ENCODE results near the gene PLAAT1.

Gene PLAAT1

DNA sequence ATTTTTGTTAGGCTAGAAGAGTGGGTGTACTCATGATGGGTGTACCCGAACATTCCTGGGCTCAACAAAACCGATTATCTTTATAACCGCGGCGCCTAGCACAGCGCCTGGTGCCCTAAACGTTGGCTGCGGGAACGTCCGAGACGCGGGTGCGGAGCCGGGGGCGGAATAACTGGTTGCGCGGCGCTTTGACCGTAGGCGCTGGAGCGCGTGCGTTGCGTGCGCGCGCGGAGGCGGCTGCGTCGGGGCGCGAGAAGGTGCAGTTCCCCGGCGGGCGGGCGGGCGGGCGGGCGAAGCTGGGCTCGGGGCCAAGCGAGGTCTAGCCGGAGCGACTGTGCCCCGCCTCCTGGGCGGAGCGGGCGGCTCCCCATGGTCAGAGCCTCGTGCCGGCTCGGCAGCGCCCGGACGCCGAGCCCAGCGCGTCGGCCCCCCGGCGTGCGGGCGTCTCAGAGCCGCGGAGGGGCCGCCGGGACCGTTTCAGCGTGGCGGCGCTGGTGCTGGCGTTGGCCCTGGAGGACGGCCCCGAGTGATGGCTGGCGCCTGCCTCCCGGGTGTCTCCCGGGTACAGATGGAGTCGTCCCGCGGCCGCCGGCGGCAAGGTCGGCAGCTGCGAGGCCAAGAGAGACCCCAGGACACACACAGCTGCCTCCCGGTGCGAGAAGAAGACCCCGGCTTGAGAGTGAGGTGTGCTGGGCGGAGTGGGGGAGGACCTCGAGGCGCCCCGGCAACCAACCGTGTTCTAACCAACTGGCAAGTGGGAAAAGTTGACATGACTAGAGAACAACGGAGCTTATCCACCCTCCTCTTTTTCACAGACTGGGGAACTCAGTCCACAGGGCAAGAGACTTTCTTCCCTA, at the start of gene PLAAT1:
TSS of gene PLAAT1 (plus strand) at position 373 of the 857 bp plus-strand sequence. CDS start 14,429 bp downstream, outside the sequence.
- DNase-seq (ENCODE audit: low read depth in 2 of 2), result peak in 1 of 2 experiments; percentile 20

DNA sequence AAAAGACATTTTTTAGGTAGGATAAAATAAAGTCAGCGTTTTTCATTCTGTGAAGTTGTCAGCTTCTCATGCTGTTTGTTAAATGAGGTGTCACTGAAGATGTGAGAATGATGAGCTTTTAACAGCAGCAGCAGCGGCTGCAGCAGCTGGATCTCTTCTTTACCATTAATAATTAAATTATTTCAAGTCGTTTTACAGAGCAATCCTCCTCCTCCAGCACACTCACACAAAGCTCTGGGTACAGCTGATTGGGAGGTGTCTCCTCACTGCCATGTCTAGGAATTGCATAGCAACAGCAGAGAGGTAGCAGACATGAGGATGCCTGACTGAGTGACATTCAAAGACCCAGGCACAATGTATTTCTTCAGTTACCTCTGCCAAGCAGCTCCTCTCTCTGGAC, 46.7 kb upstream of the PLAAT1 start:
- no peak for DNase-seq (ENCODE audit: low read depth in 2 of 2)

DNA sequence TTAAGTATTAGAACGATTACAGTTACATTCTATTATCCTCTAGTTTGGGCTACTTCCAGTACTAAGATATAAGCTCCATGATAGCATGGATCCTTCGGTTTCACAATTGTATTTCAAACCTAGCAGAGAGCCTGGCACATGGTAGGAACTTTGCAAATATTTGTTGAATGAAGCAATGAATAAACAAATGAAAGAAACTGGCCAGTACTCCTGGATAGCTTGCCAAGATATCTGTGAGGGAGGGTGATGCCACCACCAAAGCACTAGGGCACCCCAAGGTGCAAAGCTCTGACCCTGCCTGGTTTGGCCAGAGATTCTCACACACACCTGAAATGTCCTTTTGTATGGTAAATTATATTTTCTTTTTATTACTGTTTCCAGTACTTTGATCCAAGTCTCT, 44.3 kb upstream of the PLAAT1 start:
- no peak for DNase-seq (ENCODE audit: low read depth in 2 of 2)

DNA sequence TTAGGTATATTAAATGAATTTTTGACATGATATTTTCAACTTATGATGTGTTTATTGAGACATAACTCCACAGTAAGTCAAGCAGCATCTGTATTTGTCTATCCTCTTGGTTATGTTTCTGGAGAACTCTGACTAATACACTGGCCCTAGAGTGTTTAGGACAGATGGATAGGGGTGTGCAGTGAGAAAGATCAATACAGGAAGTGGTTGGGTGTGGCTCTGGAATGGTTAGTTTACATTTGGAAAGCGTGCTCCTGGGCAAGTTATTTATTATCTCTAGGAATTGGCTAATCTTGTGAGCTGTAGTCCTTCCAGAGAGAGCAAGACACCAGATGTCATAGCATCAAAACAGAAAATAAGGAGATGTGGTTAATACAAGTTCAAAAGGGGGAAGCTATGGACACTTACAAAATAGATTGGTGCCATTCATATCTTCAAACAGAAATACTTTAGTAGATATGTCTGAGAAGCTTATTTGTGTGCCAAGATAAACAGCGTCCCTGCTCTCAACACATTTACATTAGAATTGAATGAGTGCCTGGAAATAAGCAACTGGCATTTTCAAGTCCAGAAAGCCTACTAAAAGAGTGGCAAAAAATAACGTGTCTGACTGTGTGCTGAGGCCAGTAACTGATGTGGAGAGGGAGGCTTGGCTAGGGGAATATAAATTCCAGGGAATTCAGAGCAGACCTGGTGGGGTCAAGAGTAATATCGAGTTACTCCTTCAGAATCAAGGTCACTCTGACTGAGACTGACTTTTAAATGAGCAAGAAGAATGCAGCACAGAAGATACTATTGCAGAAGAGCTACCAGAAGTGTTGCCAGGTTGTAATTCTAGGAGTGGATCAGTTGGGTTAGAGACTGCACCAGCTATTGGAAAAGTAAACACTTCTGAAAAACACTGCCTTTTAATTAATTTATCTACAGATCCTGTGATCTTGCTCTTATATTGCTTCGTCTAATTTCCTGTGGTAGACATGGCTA, 33.4 kb upstream of the PLAAT1 start:
- no peak for DNase-seq (ENCODE audit: low read depth in 2 of 2)

DNA sequence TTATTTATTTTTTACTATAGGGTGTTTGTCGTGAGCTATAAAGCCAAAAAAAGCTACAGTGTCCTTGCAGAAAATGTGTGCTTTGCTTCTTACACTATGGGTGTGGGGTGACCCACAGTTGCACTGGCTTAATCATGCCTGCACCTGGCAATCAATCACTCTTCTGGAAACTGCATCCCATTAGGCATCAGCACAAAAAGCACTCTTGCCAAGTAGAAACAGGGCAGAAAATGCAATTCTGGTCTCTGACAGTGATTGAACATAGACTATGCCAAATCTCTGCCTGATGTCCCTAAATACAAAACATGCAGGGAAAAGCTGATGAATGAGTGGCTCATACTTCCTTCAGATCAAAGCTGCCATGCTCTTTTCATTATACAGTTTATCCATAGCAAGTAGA, 30.4 kb upstream of the PLAAT1 start:
- no peak for DNase-seq (ENCODE audit: low read depth in 2 of 2)

DNA sequence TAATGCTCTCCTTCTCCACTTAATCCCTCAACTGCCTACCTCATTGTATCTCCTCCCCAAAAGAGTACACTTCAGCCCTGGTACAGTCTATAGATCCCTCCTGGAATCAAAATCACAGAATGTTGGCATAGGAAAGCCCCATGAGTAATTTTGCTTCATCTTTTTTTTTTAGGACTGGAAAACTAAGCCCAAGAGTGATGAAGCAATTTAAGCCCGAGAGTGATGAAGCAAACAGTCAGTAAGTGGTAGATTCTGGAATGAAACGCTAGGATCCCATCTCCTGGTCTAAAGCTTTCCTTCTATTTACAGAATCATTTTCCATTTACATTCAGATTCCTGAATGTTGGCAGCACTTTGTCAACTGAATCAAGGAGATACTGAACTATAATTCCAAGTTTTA, 29.8 kb upstream of the PLAAT1 start:
- no peak for DNase-seq (ENCODE audit: low read depth in 2 of 2)

DNA sequence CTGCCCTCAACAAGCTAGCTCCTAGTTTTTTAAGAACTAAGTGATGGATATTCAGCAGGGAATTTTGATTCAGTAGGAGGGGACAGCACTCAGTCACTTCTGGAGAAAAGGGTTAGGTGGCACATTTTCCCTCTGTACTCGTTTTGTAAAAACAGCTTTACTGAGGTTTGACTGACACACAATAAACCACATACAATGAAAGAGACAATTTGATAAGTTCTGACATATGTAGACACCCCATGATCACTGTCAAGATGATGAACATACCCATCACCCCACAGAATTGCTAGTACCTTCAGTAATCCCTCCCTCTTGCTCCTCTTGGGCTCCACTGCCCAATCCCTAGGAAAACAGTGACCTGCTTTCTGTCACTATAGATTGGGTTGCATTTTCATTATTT, 29.0 kb upstream of the PLAAT1 start:
- DNase-seq (ENCODE audit: low read depth in 2 of 2), result no peak

- DNase-seq (ENCODE audit: low read depth in 2 of 2), result no peak
Observed at GRCh38 chr3:193212844-193213243, 28.2 kb upstream of the PLAAT1 start.

DNA sequence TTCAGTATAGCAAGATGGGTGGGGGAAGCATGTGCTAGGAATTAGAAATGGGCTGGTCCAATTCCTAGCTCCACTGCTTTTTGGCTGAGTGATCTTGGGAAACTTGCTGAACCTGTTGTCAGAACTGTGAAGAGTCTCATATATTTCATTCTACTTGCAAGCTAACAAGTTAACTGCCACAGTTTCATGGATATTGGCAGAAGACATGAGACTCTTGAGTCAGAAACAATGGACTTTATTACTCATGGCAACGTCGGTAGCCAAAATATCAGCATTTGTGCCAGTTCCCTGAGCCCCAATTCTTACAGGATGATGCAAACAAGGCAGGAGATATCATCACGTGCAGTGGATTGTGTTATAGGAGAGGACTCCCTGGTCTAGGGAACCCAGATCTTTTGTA, 26.6 kb upstream of the PLAAT1 start:
- DNase-seq (ENCODE audit: low read depth in 2 of 2), result no peak

DNA sequence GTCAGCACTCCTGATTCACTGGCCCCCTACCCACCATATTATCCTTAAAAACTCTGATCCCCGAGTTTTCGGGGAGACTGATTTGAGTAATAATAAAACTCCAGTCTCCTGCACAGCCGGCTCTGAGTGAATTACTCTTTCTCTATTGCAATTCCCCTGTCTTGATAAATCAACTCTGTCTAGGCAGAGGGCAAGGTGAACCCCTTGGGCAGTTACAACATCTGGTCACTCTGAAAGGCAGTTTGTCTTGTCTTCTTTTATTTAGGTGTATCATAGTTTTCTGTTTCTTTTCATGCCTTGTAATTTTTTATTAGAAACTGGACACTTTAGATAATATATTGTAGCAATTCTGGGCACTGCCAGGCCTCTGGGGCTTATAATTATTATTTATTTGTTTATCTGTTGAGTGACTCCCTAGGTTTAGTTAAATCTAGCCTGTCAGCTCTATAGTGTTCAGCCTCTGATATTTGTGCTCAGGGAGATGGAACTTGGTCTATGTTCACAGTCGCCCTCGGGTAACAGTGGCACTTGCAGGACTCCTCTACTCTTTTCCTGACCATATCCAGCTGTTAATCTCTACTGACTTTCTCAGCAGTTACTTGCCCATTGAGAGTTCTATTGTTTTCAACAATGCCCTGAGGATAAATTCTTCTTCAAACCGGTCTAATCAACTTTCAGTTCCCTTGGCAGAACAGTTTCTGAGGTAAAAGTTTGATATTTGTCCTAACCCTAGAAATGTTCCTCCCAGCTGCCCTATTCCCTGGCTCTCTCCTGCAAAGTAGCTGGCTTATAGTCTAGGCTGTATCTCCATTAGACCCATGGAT, 15.5 kb upstream of the PLAAT1 start:
- DNase-seq (ENCODE audit: low read depth in 2 of 2), result no peak

DNA sequence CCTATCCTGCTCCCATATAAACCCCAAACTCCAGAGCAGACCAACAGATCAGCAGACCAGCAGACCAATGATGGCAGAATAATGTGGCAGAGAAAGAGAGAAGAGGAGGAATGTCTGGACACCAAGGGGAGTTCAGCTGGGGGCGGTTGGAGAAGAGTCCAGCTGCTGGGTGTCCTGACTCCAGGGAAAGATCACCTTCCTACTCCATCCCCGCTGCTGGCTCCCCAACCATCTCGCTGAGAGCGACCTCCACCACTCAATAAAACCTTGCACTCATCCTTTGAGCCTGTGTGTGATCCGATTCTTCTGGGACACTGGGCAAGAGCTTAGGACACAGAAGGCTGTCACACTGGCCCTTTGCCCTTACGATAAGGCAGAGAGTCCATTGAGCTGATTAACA, 12.8 kb upstream of the PLAAT1 start:
- DNase-seq (ENCODE audit: low read depth in 2 of 2), result no peak

- no peak for DNase-seq (ENCODE audit: low read depth in 2 of 2)
Observed at GRCh38 chr3:193229851-193230420, 11.1 kb upstream of the PLAAT1 start.

GRCh38 chr3:193230610-193231009, 10.4 kb upstream of the PLAAT1 start:
- DNase-seq (ENCODE audit: low read depth in 2 of 2), result no peak

GRCh38 chr3:193231201-193231600, 9.8 kb upstream of the PLAAT1 start:
- no peak for DNase-seq (ENCODE audit: low read depth in 2 of 2)

DNA sequence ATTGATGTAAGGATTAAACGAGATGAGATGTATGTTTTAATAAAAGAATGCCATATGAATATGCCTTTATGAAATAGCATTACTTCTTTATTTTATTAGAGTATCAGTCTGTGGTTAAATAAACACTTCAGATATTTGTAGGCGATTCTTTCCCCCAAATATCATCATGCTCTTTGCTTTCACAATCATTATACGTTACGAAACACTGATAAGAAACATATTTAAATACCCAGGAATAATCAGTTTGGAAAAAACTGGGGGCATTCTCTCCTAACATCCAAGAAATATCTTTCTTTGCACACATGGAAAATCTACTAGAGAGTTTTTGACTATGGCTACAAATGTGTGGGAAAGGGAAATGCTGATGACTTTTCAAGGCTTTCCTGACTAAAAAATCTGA, 4.4 kb upstream of the PLAAT1 start:
- no peak for DNase-seq (ENCODE audit: low read depth in 2 of 2)

- DNase-seq (ENCODE audit: low read depth in 2 of 2), result no peak
Observed at GRCh38 chr3:193237030-193237429, 4.0 kb upstream of the PLAAT1 start.

DNA sequence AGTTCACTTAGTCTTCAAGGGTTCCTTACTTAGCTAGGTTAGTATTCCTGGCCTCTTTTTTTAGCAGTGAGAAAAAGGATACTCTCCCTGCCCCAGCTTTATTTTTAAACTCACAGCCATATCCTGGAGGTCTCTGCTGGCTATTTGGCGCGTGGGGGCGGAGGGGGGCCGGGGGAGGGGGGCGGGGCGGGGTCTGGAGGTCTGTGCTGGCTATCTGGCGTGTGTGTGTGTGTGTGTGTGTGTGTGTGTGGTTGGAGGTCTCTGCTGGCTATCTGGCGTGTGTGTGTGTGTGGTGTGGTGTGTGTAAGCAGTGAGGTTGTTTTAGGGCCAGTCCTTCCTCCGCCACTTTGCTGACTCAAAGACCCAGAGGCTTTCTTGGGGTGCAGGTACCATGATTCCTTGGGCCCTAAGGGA, 579 bp upstream of the PLAAT1 start:
- no peak for DNase-seq (ENCODE audit: low read depth in 2 of 2)

DNA sequence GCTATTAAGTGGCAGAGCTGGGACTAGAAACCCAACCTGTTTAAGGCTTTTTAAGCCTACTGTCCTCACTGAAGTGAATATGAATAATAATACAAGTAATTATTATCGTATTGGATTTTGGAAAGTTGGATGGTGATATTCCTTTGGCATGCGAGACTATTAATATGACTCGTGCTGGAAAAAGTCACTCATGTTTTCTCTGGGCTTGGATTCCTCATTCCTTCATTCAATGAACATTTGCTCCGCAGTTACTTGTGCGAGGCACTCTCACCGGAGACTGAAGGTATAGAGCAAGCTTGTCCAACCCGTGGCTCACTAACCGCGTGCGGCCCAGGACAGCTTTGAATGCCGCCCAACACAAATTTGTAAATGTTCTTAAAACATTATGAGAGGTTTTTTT, 694 bp downstream of the PLAAT1 start:
- no peak for DNase-seq (ENCODE audit: low read depth in 2 of 2)

DNA sequence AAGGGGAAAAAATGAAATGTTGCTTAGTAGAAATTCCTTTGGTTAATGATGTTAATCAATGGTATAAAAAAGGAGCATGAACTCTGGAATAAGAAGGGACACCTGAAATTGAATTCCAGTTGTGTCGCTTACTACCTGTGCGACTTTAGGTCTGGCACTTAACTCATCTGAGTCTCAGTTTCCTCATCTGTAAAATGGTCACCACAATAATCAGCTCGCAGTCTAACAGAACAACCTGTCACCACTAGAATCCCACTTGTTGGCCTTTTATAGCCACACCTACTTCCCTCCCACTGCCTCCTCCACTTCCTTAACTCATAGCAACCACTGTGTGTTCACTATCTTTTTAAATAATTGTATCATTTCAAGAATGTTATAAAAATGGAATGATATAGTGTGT, 2.5 kb downstream of the PLAAT1 start:
- no peak for DNase-seq (ENCODE audit: low read depth in 2 of 2)

- DNase-seq (ENCODE audit: low read depth in 2 of 2), result no peak
Observed at GRCh38 chr3:193248848-193249468, 7.9 kb downstream of the PLAAT1 start.

- DNase-seq (ENCODE audit: low read depth in 2 of 2), result no peak
Observed at GRCh38 chr3:193250492-193250891, 9.5 kb downstream of the PLAAT1 start.

Measured in stimulated activated CD4-positive, alpha-beta T cell treated with anti-CD3 and anti-CD28 coated beads, Interleukin-12 subunit alpha, Interleukin-12 subunit beta, amount 100 ng/mL, for 24 hours (primary cell).